GM18526 (cell line): ENCODE data around the gene CERKL.

Experiments
- POLR2A ChIP-seq: IDR thresholded peaks from 3 replicates; pipeline ENCODE4 v1.6.1; 2011; ENCODE audit not compliant: insufficient read length; ENCODE audit errors: extremely low read depth

The CERKL gene

GRCh38 chr2:181657379-181657778 is 474 bp upstream of the CERKL start:
- TF ChIP-seq POLR2A: no peak

GRCh38 chr2:181655519-181655918 is 1.4 kb downstream of the CERKL start:
- TF ChIP-seq POLR2A: no peak

DNA sequence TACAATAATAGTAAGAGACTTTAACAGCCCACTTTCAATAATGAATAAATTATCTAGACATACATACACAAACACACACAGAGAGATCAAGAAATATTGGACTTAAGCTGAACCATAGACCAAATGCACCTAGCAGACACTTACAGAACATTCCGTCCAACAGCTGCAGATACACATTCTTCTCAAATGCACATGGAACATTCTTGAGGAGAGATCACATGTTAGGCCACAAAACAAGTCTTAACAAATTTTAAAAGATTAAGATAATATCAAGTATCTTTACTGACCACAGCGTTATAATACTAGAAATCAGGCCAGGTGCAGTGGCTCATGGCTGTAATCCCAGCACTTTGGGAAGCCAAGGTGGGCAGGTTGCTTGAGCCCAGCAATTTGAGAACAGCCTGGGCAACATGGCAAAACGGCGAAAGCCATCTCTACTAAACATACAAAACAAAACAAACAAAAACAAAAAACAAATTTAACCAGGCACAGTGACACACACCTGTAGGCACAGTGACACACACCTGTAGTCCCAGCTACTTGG is 7.4 kb downstream of the CERKL start:
- no peak for TF ChIP-seq POLR2A

DNA sequence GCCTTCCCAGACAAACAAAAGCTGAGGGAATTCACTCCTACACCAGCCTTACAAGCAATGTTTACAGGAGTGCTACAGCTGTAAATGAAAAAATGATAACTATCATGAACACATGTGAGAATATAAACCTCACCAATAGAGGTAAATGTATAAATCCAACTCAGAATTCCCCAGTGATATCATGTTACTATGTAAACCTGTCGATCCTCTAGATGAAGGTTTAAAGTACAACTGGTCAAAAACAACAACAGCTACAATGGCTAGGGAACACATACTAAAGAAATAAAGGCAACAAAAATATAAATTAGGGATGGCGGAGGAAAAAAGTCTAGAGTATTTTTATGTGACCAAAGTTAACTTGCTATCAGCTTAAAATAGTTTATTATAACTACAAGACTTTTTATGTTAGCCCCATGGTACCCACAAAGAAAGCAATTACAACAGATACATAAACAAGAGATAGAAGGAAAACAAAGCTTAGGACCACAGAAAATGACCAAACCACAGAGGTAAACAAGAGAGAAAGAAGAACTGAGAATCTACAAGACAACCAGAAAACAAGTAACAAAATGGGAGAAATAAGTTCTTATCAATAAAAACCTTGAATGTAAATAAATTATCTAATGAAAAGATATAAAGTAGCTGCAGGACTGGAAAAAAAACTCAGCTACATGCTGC is 8.3 kb downstream of the CERKL start:
- no peak for TF ChIP-seq POLR2A

DNA sequence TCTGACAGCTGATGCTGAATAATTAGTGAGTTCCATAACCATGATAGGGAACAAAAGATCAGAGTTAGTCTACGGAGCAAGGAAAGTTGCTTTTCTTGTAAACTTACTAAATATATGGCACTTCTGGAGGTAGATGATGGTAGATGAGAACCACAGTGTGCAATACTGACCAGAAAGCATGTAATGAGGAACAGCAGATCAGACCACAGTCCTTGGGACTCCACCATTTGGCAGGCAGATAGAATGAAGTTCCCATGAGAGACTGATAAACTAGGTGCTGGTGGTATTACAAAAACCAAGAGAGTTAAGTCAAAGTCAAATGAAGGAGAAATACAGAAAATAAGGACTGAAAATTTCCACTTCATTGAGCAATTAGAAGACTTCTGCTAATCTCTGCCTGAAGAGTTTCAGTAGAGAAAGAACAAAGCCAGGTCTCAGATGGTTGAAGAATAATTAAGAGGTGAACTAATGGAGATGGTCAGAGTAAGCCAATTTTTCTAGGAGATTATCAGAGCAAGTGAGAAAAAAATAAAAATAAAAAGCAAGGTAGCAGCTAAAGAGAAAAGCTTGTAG is 10.4 kb downstream of the CERKL start:
- TF ChIP-seq POLR2A: no peak

DNA sequence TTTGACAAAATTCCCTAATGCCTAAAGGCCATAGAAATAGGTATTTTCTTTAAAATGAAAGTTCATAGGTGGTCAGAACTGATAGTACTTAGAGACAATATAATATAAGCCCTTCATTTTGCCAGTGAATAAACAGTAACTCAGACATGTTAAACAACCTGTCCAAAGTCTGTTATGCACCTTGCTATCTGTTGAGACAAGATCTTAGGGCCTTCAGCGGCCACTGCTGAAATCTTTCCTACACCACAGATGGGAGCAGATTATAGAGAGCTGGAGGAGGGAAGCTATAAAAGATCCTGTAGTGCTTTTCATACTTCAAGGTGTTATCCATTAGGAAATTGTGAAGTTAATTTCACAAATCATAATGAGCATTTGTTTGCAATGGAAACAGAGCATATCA is 13.8 kb downstream of the CERKL start:
- TF ChIP-seq POLR2A: no peak

DNA sequence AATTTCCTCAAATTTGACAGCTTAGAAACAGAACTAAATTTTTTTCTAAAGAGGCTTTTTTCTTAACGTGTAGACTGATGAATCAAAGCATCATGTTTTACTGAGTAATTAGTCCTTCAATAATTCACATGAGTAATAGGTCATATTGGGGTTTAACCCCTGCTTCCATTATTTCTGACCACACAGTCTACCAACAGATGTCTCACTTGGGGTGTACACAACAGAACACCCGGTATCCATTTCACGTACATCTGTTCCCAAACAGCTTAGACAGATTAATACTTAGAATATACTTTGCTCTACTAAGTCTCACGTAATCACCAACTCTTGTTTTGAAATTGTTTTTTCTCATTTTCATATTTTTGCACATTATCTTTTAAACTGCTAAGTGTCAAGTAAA is 14.8 kb downstream of the CERKL start:
- TF ChIP-seq POLR2A: no peak

DNA sequence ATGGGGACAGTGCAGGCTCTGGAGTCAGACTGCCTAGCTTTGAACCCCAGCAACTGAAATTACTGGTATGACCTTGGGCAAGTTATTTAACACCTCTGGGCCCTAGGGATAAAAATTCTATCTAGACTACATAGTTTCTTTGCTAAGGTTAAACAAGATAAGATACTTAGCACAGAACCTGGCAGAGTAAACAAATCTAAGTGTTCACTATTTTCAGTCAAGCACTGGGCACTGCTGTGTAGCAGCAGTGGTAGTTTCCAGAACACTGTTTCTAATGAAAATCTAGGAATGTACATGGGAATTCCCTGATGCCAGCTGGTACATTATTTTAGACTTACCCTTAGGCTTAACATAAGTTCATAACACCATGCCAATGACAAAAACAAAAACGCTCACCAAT is 17.2 kb downstream of the CERKL start:
- no peak for TF ChIP-seq POLR2A

- TF ChIP-seq POLR2A: no peak
Measured at GRCh38 chr2:181632733-181633401, 24.0 kb downstream of the CERKL start.

DNA sequence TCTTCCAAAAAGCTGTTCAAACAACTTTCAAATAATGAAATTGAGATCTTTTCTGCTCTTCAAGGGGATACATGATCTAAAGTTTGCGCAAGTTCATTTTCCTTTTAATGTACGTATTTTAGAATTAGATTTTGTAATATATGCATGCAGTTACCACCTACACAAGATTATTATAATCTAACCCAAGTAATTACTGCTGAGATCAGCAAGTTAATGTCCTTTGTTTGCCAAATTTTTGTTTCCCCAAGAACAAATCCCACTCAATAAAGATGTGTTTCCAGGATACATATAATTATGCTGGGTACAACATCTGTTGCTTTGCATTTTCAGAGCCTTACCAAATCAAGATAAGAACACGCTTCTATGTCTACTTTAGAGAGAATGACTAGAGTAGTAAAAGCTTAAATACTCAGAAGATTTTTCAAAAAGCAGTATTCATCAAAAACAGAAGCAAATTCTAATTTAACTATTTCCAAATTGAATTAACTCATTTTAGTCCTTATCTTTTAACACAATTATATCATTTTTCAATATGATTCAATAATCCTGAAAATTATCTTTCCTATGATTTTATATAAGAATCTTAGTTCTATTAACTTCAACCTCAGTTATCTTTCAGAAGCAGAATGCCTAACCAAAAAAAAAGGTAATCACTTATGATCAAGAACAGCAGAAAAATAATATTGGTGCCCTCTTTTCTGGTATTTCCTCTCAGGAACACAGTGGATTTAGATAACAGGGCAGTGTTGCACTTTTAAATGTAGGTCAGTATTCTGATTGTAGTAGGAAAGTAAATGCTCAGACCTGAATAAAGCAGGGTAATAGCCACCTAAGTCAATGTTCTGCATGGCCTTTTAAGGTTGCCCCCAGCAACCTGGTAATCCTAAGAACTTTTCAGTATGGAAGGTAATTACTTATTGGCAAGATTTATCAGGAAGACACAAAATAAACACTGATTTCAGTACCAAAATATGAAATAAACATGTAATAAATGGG is 28.0 kb downstream of the CERKL start:
- no peak for TF ChIP-seq POLR2A

GRCh38 chr2:181627545-181627944 is 29.4 kb downstream of the CERKL start:
- TF ChIP-seq POLR2A: no peak

- no peak for TF ChIP-seq POLR2A
Measured at GRCh38 chr2:181626671-181627070, 30.2 kb downstream of the CERKL start.

DNA sequence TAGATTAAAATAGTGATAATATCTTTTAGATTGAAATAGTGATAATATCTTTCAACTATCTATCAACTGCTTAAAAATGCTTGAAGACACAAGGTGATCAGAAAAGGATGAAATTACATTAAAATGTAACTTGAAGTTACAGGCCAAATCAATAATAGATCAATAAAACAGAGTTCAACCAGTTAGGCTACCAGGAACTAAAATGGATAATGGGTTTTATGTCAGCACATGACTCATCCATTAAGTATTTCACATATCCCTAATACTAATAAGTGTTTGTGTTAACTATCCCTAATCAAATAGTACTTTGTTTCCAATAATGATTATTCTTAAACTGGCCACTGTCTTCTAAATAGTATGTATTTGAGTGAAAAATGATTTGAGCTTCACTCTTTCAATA is 33.7 kb downstream of the CERKL start:
- TF ChIP-seq POLR2A: no peak

- TF ChIP-seq POLR2A: no peak
Measured at GRCh38 chr2:181621779-181622490, 35.0 kb downstream of the CERKL start.
